HepG2 (cell line): ENCODE results near the gene ADSS1. TPM values are rescaled to one million over a fixed set of nuclear protein-coding genes. Genes with fewer than 3 reads are reported as not detected.
A peak's percentile ranks its signal among the peaks of the same experiment; 100 is the strongest.

ENCODE experiments used
- ATAC-seq: fragments of 200-7000 bp; cut with Tn5 transposase; 3 replicates; pipeline ENCODE4 v1.9.1; 2020; ENCODE audit warnings: mild to moderate bottlenecking, moderate library complexity
- BruUV-seq: library from RNA; stranded (reverse); fragments of 400-500 nt; replicated peaks from 2 replicates; lab custom pipeline; 2021; lab: Mats Ljungman, UMichigan
- CTCF ChIA-PET: fragments of 300-600 bp; formaldehyde crosslinking; extraction: SDS; loops from one replicate; lab custom pipeline; 2021; ENCODE audit warnings: low total read pairs, inconsistent platforms, low intra/inter-chr PET ratio; lab: Yijun Ruan, JAX
- POLR2A ChIA-PET: fragments of 350-600 bp; sonication (Branson Sonifier 250); formaldehyde crosslinking; loops from one replicate; lab custom pipeline; 2020; ENCODE audit warnings: antibody characterized with exemption, inconsistent platforms; lab: Yijun Ruan, JAX
- DNase-seq: peaks from one replicate; pipeline ENCODE4 v3.0.0-alpha.2; 2015; ENCODE audit warnings: low spot score
- FAIRE-seq: peaks from 3 replicates; lab custom pipeline; 2011; peaks lifted over from hg19 to GRCh38; lab: Jason Lieb, UNC
- H2AFZ ChIP-seq: one replicate; pipeline ENCODE4 v1.6.1; 2011; ENCODE audit warnings: low read length, inconsistent platforms
- H3K27ac ChIP-seq: fragments of 300-600 bp; 3 replicates; pipeline ENCODE4 v1.8.0; 2011; ENCODE audit warnings: mixed run types, mild to moderate bottlenecking, mixed read lengths, low read length, inconsistent platforms; ENCODE audit not compliant: insufficient read depth; ENCODE audit errors: extremely low read length
- H3K27me3 ChIP-seq, 2 experiments: fragments of 200-600 bp in 1 of 2; 2 replicates in 1 of 2; 3 replicates in 1 of 2; pipeline versions ENCODE4 v1.6.0 to v1.8.0; 2011; ENCODE audit warnings: low read length in 2 of 2, mild to moderate bottlenecking in 2 of 2, moderate library complexity in 2 of 2, inconsistent platforms in 1 of 2; ENCODE audit not compliant: insufficient read depth in 2 of 2, control insufficient read depth in 1 of 2
- H3K36me3 ChIP-seq, 2 experiments: fragments of 200-600 bp in 1 of 2; replicated peaks in 1 of 2; 2 replicates in 1 of 2; 3 replicates in 1 of 2; pipeline versions ENCODE4 v1.5.1 to v1.8.0; 2011; ENCODE audit warnings: low read length in 2 of 2, inconsistent platforms in 1 of 2; ENCODE audit not compliant: insufficient read depth in 2 of 2, control insufficient read depth in 1 of 2
- H3K4me1 ChIP-seq: 2 replicates; pipeline ENCODE4 v1.5.1; 2012; ENCODE audit warnings: low read length, inconsistent platforms; ENCODE audit not compliant: insufficient read depth
- H3K4me2 ChIP-seq: 2 replicates; pipeline ENCODE4 v1.6.0; 2011; ENCODE audit warnings: low read depth, low read length, inconsistent platforms
- H3K4me3 ChIP-seq, 3 experiments: fragments of 200-600 bp in 1 of 3; sonication (generic), shearing (Covaris generic) in 1 of 3; replicated peaks in 1 of 3; 2 replicates each; pipeline ENCODE4 v1.5.1; 2011 to 2016; ENCODE audit warnings: low read length in 3 of 3, inconsistent platforms in 2 of 3, low read depth in 2 of 3, mild to moderate bottlenecking in 2 of 3, control low read depth in 1 of 3, mixed read lengths in 1 of 3; ENCODE audit not compliant: insufficient read depth in 1 of 3
- H3K79me2 ChIP-seq: one replicate; pipeline ENCODE4 v1.6.1; 2011; ENCODE audit warnings: low read length, inconsistent platforms; ENCODE audit not compliant: insufficient read depth
- H3K9ac ChIP-seq: 2 replicates; pipeline ENCODE4 v1.6.0; 2011; ENCODE audit warnings: mild to moderate bottlenecking, low read depth, low read length, inconsistent platforms; ENCODE audit not compliant: insufficient read depth
- H3K9me3 ChIP-seq: 2 replicates; pipeline ENCODE4 v1.5.1; 2012; ENCODE audit warnings: mild to moderate bottlenecking, low read length
- H4K20me1 ChIP-seq: 2 replicates; pipeline ENCODE4 v1.6.0; 2011; ENCODE audit warnings: inconsistent platforms, mild to moderate bottlenecking, low read length, moderate library complexity; ENCODE audit not compliant: insufficient read depth
- ARID5B ChIP-seq: IDR thresholded peaks from 2 replicates; pipeline ENCODE4 v1.4.0; 2020; ENCODE audit warnings: mild to moderate bottlenecking, missing genetic modification reagents
- ATRX ChIP-seq: sonication (generic); formaldehyde crosslinking; IDR thresholded peaks from 2 replicates; pipeline ENCODE4 v1.4.0; 2020; ENCODE audit warnings: missing genetic modification reagents, borderline replicate concordance
- ETV5 ChIP-seq: IDR thresholded peaks from 2 replicates; pipeline ENCODE4 v1.6.1; 2018; ENCODE audit warnings: missing biosample characterization, missing genetic modification reagents, inconsistent platforms, borderline replicate concordance
- FOXP1 ChIP-seq, 2 experiments: fragments of 450-650 bp in 1 of 2; IDR thresholded peaks; 2 replicates each; pipeline ENCODE4 v1.6.1; 2017 to 2018; ENCODE audit warnings: antibody characterized with exemption in 1 of 2
- GLMP ChIP-seq: sonication (generic); formaldehyde crosslinking; IDR thresholded peaks from 2 replicates; pipeline ENCODE4 v1.9.0; 2021; ENCODE audit warnings: missing genetic modification reagents, mild to moderate bottlenecking, borderline replicate concordance
- HMG20A ChIP-seq: IDR thresholded peaks from 2 replicates; pipeline ENCODE4 v1.6.1; 2016; ENCODE audit warnings: borderline replicate concordance
- KMT2A ChIP-seq: sonication (generic); formaldehyde crosslinking; IDR thresholded peaks from 2 replicates; pipeline ENCODE4 v1.4.0; 2020; ENCODE audit warnings: missing genetic modification reagents
- MAZ ChIP-seq, 2 experiments: sonication (generic) in 1 of 2; formaldehyde crosslinking in 1 of 2; IDR thresholded peaks; 2 replicates each; pipeline versions ENCODE4 v1.5.0 to v1.6.1; 2012 to 2020; ENCODE audit warnings: low read depth in 2 of 2, mild to moderate bottlenecking in 2 of 2, borderline replicate concordance in 1 of 2, improper control_type of control experiment in 1 of 2, low read length in 1 of 2, missing genetic modification reagents in 1 of 2, moderate library complexity in 1 of 2
- MEF2D ChIP-seq: sonication (generic); formaldehyde crosslinking; IDR thresholded peaks from 2 replicates; pipeline ENCODE4 v1.5.1; 2020; ENCODE audit warnings: mild to moderate bottlenecking, missing genetic modification reagents
- NRL ChIP-seq: sonication (generic); formaldehyde crosslinking; IDR thresholded peaks from 2 replicates; pipeline ENCODE4 v1.5.0; 2020; ENCODE audit warnings: missing genetic modification reagents, mild to moderate bottlenecking, moderate library complexity, borderline replicate concordance
- PRMT3 ChIP-seq: sonication (generic); formaldehyde crosslinking; IDR thresholded peaks from 2 replicates; pipeline ENCODE4 v1.8.1; 2022; ENCODE audit warnings: low read depth, mild to moderate bottlenecking, moderate library complexity, missing genetic modification reagents, borderline replicate concordance
- SOX6 ChIP-seq, 2 experiments: fragments of 450-650 bp in 1 of 2; sonication (generic) in 1 of 2; formaldehyde crosslinking in 1 of 2; IDR thresholded peaks; 2 replicates each; pipeline versions ENCODE4 v1.4.0 to v1.6.1; 2017 to 2020; ENCODE audit warnings: antibody characterized with exemption in 1 of 2, mild to moderate bottlenecking in 1 of 2, missing genetic modification reagents in 1 of 2
- STAG1 ChIP-seq: sonication (generic); formaldehyde crosslinking; IDR thresholded peaks from 2 replicates; pipeline ENCODE4 v1.4.0; 2020; ENCODE audit warnings: missing genetic modification reagents
- TFDP2 ChIP-seq: sonication (generic); formaldehyde crosslinking; IDR thresholded peaks from 2 replicates; pipeline ENCODE4 v1.4.0; 2020; ENCODE audit warnings: missing genetic modification reagents
- ZNF224 ChIP-seq: sonication (generic); formaldehyde crosslinking; IDR thresholded peaks from 2 replicates; pipeline ENCODE4 v1.5.0; 2020; ENCODE audit warnings: mild to moderate bottlenecking, missing genetic modification reagents
- ZNF747 ChIP-seq: sonication (generic); formaldehyde crosslinking; IDR thresholded peaks from 2 replicates; pipeline ENCODE4 v1.8.1; 2023; ENCODE audit warnings: missing genetic modification reagents, mild to moderate bottlenecking, borderline replicate concordance
- WGBS: methylation state at CpG from one replicate; pipeline ENCODE4 v1.1.6; 2017; ENCODE audit warnings: low lambda C conversion rate; 5-methylcytosine and 5-hydroxymethylcytosine counted together
- in situ Hi-C: cut with HindIII; loops from 2 replicates; pipeline ENCODE4 v1.10.0; 2017; ENCODE audit warnings: low pct_unique_long_range_greater_than_20kb; ENCODE audit not compliant: extremely low pct_ligation_motif_present
- intact Hi-C: fragments of 100-400 bp; cut with micrococcal nuclease; formaldehyde crosslinking; loops from one replicate; pipeline ENCODE4 v1.10.0; 2022; ENCODE audit not compliant: unreplicated experiment
- polyA plus RNA-seq, 8 experiments: library from polyadenylated mRNA; depleted of rRNA in 3 of 8; stranded (reverse) in 7 of 8; unstranded in 1 of 8; fragments of >200 nt; fragmentation: Illumina TruSeq in 4 of 8; extraction: Trizol in 4 of 8; gene quantifications; 2 replicates each; pipeline versions ENCODE4 v1.2.1 to v1.2.3, GENCODE V29; 2011 to 2016; ENCODE audit warnings: low read depth in 4 of 8, missing spikeins in 1 of 8, mixed read lengths in 1 of 8; ENCODE audit not compliant: insufficient read depth in 1 of 8
- total RNA-seq, 5 experiments: library from RNA; depleted of rRNA; stranded (reverse); fragments of >200 nt; fragmentation: Illumina TruSeq; extraction: Trizol; gene quantifications; 2 replicates each; pipeline ENCODE4 v1.2.3, GENCODE V29; 2016; ENCODE audit warnings: low read depth in 1 of 5

The ADSS1 gene
- total and polyA plus RNA-seq, 2 of the 13 experiments (the other 11 are each of a cell fraction or from before 2014, with no cell fraction given): 1.0 to 36.7 TPM

- CTCF ChIA-PET: no interaction called here
- Histone ChIP-seq H3K4me1 (peaks cover 69% of the 10 kb centered on the region), H4K20me1 (peaks cover 4% of the 10 kb centered on the region; the same call in 1 of the 2 replicates), H3K9ac (peak overlapping the region; percentile 7; the same call in 1 of the 2 replicates), H3K27me3 (no peaks in the 10 kb centered on the region), H3K36me3 (no peaks in the 10 kb centered on the region), H3K79me2 (peaks cover 12% of the 10 kb centered on the region), H3K4me3 (peak overlapping the region in 2 of 3 experiments; percentile 3 to 30; a peak in 2 of 6 replicates), H2AFZ (no peak overlapping the region), H3K4me2 (peak overlapping the region; percentile 56), H3K9me3 (no peaks in the 10 kb centered on the region), H3K27ac (peak overlapping the region; percentile 59)
- intact Hi-C loops: loop anchor here (1.0 kb wide), 2 partner anchors 18 to 22 kb away; no protein-coding TSS in a partner anchor
- in situ Hi-C loops: no loop called here
- POLR2A ChIA-PET: interaction anchor here (1.4 to 4.8 kb wide), 7 partner anchors 15 to 115 kb away, joined by 3 to 68 read pairs (median 6); no protein-coding TSS in a partner anchor
- peak; percentile 87 for FAIRE-seq
- 0% methylated on average over 6 of the region's 11 CpGs for WGBS
- BruUV-seq: no TSS peak
- peak; percentile 60 for ATAC-seq
- DNase-seq: peak; percentile 88
- TF ChIP-seq NRL (CRISPR knock-in tag) (peak; percentile 33; the same call in 1 of the 2 replicates), PRMT3 (CRISPR knock-in tag) (no peak), ETV5 (CRISPR knock-in tag) (peak; percentile 43; the same call in 1 of the 2 replicates), ZNF747 (CRISPR knock-in tag) (peak; percentile 69; the same call in 1 of the 2 replicates), STAG1 (CRISPR knock-in tag) (peak; percentile 45), FOXP1 (IDR thresholded peaks at IDR 0.05) (no peak), FOXP1 (CRISPR knock-in tag; IDR thresholded peaks at IDR 0.05) (peak; percentile 29; the same call in 1 of the 2 replicates), GLMP (no peak), ZNF224 (CRISPR knock-in tag) (no peak), KMT2A (peak; percentile 52; the same call in 1 of the 2 replicates), HMG20A (CRISPR knock-in tag) (peak; percentile 56; the same call in 1 of the 2 replicates), ATRX (no peak), MAZ (IDR thresholded peaks at IDR 0.05; ENCODE audit: borderline replicate concordance, low read depth, low read length) (peak; percentile 67; the same call in 1 of the 2 replicates), MAZ (CRISPR knock-in tag; IDR thresholded peaks at IDR 0.05; ENCODE audit: low read depth) (peak; percentile 56), MEF2D (peak; percentile 74), SOX6 (IDR thresholded peaks at IDR 0.05) (no peak), SOX6 (CRISPR knock-in tag; IDR thresholded peaks at IDR 0.05) (peak; percentile 70), TFDP2 (CRISPR knock-in tag) (peak; percentile 55), ARID5B (CRISPR knock-in tag) (peak; percentile 35; the same call in 1 of the 2 replicates)
Observed at GRCh38 chr14:104749111-104749649, 25.2 kb downstream of the ADSS1 start.
